Astrocyte (in vitro differentiated cells and primary cell): ENCODE measurements around the gene SSBP3.

Experiments
- EZH2 ChIP-seq: IDR thresholded peaks from 2 replicates; pipeline ENCODE4 v1.6.1; 2012; ENCODE audit warnings: mild to moderate bottlenecking, low read length, inconsistent platforms; ENCODE audit not compliant: insufficient read depth
- TF ChIP-seq, protein P1 (sequence below): IDR thresholded peaks from 2 replicates; pipeline ENCODE4 v1.5.1; 2011; ENCODE audit warnings: low read depth, mild to moderate bottlenecking, inconsistent platforms, low read length, moderate library complexity; ENCODE audit not compliant: insufficient read depth

DNA sequence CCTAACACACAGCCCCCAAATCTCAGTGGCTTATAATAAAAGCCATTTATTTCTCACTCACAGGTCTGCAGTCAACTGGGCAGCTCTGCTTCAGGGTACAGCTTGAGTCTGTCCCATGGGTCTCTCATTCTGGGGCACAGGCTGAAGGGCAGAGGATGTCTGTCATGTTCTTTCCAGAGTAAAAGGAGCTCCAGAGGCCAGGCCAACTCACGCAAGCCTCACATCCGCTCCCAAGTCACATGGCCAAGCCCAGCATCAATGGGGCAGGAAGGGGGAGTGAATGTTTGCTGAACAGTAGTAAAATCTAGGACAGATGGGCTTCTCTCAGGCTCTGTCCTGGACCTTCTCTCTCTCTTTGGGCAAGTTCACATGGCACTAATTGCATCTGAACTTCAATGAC, 7.1 kb upstream of the SSBP3 start:
- no peak for TF ChIP-seq EZH2
- TF ChIP-seq, protein P1, sequence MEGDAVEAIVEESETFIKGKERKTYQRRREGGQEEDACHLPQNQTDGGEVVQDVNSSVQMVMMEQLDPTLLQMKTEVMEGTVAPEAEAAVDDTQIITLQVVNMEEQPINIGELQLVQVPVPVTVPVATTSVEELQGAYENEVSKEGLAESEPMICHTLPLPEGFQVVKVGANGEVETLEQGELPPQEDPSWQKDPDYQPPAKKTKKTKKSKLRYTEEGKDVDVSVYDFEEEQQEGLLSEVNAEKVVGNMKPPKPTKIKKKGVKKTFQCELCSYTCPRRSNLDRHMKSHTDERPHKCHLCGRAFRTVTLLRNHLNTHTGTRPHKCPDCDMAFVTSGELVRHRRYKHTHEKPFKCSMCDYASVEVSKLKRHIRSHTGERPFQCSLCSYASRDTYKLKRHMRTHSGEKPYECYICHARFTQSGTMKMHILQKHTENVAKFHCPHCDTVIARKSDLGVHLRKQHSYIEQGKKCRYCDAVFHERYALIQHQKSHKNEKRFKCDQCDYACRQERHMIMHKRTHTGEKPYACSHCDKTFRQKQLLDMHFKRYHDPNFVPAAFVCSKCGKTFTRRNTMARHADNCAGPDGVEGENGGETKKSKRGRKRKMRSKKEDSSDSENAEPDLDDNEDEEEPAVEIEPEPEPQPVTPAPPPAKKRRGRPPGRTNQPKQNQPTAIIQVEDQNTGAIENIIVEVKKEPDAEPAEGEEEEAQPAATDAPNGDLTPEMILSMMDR: no peak
